HepG2 (cell line): Measurements from ENCODE around the gene APOC1. TPM values are rescaled to one million over a fixed set of nuclear protein-coding genes. Genes with fewer than 3 reads are reported as not detected.
A peak's percentile ranks its signal among the peaks of the same experiment; 100 is the strongest.

ENCODE experiments used
- ATAC-seq: fragments of 200-7000 bp; cut with Tn5 transposase; 3 replicates; pipeline ENCODE4 v1.9.1; 2020; ENCODE audit warnings: mild to moderate bottlenecking, moderate library complexity
- BruUV-seq: library from RNA; stranded (reverse); fragments of 400-500 nt; replicated peaks from 2 replicates; lab custom pipeline; 2021; lab: Mats Ljungman, UMichigan
- CTCF ChIA-PET: fragments of 300-600 bp; formaldehyde crosslinking; extraction: SDS; loops from one replicate; lab custom pipeline; 2021; ENCODE audit warnings: low total read pairs, inconsistent platforms, low intra/inter-chr PET ratio; lab: Yijun Ruan, JAX
- POLR2A ChIA-PET: fragments of 350-600 bp; sonication (Branson Sonifier 250); formaldehyde crosslinking; loops from one replicate; lab custom pipeline; 2020; ENCODE audit warnings: antibody characterized with exemption, inconsistent platforms; lab: Yijun Ruan, JAX
- DNase-seq: peaks from one replicate; pipeline ENCODE4 v3.0.0-alpha.2; 2015; ENCODE audit warnings: low spot score
- FAIRE-seq: peaks from 3 replicates; lab custom pipeline; 2011; peaks lifted over from hg19 to GRCh38; lab: Jason Lieb, UNC
- H2AFZ ChIP-seq: one replicate; pipeline ENCODE4 v1.6.1; 2011; ENCODE audit warnings: low read length, inconsistent platforms
- H3K27ac ChIP-seq: fragments of 300-600 bp; 3 replicates; pipeline ENCODE4 v1.8.0; 2011; ENCODE audit warnings: mixed run types, mild to moderate bottlenecking, mixed read lengths, low read length, inconsistent platforms; ENCODE audit not compliant: insufficient read depth; ENCODE audit errors: extremely low read length
- H3K27me3 ChIP-seq, 2 experiments: fragments of 200-600 bp in 1 of 2; 2 replicates in 1 of 2; 3 replicates in 1 of 2; pipeline versions ENCODE4 v1.6.0 to v1.8.0; 2011; ENCODE audit warnings: low read length in 2 of 2, mild to moderate bottlenecking in 2 of 2, moderate library complexity in 2 of 2, inconsistent platforms in 1 of 2; ENCODE audit not compliant: insufficient read depth in 2 of 2, control insufficient read depth in 1 of 2
- H3K36me3 ChIP-seq, 2 experiments: fragments of 200-600 bp in 1 of 2; replicated peaks in 1 of 2; 2 replicates in 1 of 2; 3 replicates in 1 of 2; pipeline versions ENCODE4 v1.5.1 to v1.8.0; 2011; ENCODE audit warnings: low read length in 2 of 2, inconsistent platforms in 1 of 2; ENCODE audit not compliant: insufficient read depth in 2 of 2, control insufficient read depth in 1 of 2
- H3K4me1 ChIP-seq: 2 replicates; pipeline ENCODE4 v1.5.1; 2012; ENCODE audit warnings: low read length, inconsistent platforms; ENCODE audit not compliant: insufficient read depth
- H3K4me2 ChIP-seq: 2 replicates; pipeline ENCODE4 v1.6.0; 2011; ENCODE audit warnings: low read depth, low read length, inconsistent platforms
- H3K4me3 ChIP-seq, 3 experiments: fragments of 200-600 bp in 1 of 3; sonication (generic), shearing (Covaris generic) in 1 of 3; replicated peaks in 1 of 3; 2 replicates each; pipeline ENCODE4 v1.5.1; 2011 to 2016; ENCODE audit warnings: low read length in 3 of 3, inconsistent platforms in 2 of 3, low read depth in 2 of 3, mild to moderate bottlenecking in 2 of 3, control low read depth in 1 of 3, mixed read lengths in 1 of 3; ENCODE audit not compliant: insufficient read depth in 1 of 3
- H3K79me2 ChIP-seq: one replicate; pipeline ENCODE4 v1.6.1; 2011; ENCODE audit warnings: low read length, inconsistent platforms; ENCODE audit not compliant: insufficient read depth
- H3K9ac ChIP-seq: 2 replicates; pipeline ENCODE4 v1.6.0; 2011; ENCODE audit warnings: mild to moderate bottlenecking, low read depth, low read length, inconsistent platforms; ENCODE audit not compliant: insufficient read depth
- H3K9me3 ChIP-seq: 2 replicates; pipeline ENCODE4 v1.5.1; 2012; ENCODE audit warnings: mild to moderate bottlenecking, low read length
- H4K20me1 ChIP-seq: 2 replicates; pipeline ENCODE4 v1.6.0; 2011; ENCODE audit warnings: inconsistent platforms, mild to moderate bottlenecking, low read length, moderate library complexity; ENCODE audit not compliant: insufficient read depth
- HINFP ChIP-seq: sonication (generic); formaldehyde crosslinking; IDR thresholded peaks from 2 replicates; pipeline ENCODE4 v1.4.0; 2020; ENCODE audit warnings: low read depth, mild to moderate bottlenecking, missing genetic modification reagents
- PHF21A ChIP-seq: sonication (generic); formaldehyde crosslinking; IDR thresholded peaks from 2 replicates; pipeline ENCODE4 v1.5.0; 2020; ENCODE audit warnings: mild to moderate bottlenecking, missing genetic modification reagents
- ZBTB38 ChIP-seq: sonication (generic); formaldehyde crosslinking; IDR thresholded peaks from 2 replicates; pipeline ENCODE4 v1.5.1; 2020; ENCODE audit warnings: mild to moderate bottlenecking, missing genetic modification reagents
- ZNF431 ChIP-seq: sonication (generic); formaldehyde crosslinking; IDR thresholded peaks from 2 replicates; pipeline ENCODE4 v1.9.0; 2022; ENCODE audit warnings: missing genetic modification reagents, low read depth, mild to moderate bottlenecking, borderline replicate concordance
- ZNF768 ChIP-seq: sonication (generic); formaldehyde crosslinking; IDR thresholded peaks from 2 replicates; pipeline ENCODE4 v1.4.0; 2020; ENCODE audit warnings: missing genetic modification reagents
- WGBS: methylation state at CpG from one replicate; pipeline ENCODE4 v1.1.6; 2017; ENCODE audit warnings: low lambda C conversion rate; 5-methylcytosine and 5-hydroxymethylcytosine counted together
- in situ Hi-C: cut with HindIII; loops from 2 replicates; pipeline ENCODE4 v1.10.0; 2017; ENCODE audit warnings: low pct_unique_long_range_greater_than_20kb; ENCODE audit not compliant: extremely low pct_ligation_motif_present
- intact Hi-C: fragments of 100-400 bp; cut with micrococcal nuclease; formaldehyde crosslinking; loops from one replicate; pipeline ENCODE4 v1.10.0; 2022; ENCODE audit not compliant: unreplicated experiment
- polyA plus RNA-seq, 8 experiments: library from polyadenylated mRNA; depleted of rRNA in 3 of 8; stranded (reverse) in 7 of 8; unstranded in 1 of 8; fragments of >200 nt; fragmentation: Illumina TruSeq in 4 of 8; extraction: Trizol in 4 of 8; gene quantifications; 2 replicates each; pipeline versions ENCODE4 v1.2.1 to v1.2.3, GENCODE V29; 2011 to 2016; ENCODE audit warnings: low read depth in 4 of 8, missing spikeins in 1 of 8, mixed read lengths in 1 of 8; ENCODE audit not compliant: insufficient read depth in 1 of 8
- total RNA-seq, 5 experiments: library from RNA; depleted of rRNA; stranded (reverse); fragments of >200 nt; fragmentation: Illumina TruSeq; extraction: Trizol; gene quantifications; 2 replicates each; pipeline ENCODE4 v1.2.3, GENCODE V29; 2016; ENCODE audit warnings: low read depth in 1 of 5
- TF ChIP-seq, protein P1 (sequence below): IDR thresholded peaks from 2 replicates; pipeline ENCODE4 v1.6.1; 2018; ENCODE audit warnings: missing genetic modification reagents

APOC1 gene
- total and polyA plus RNA-seq, 2 of the 13 experiments (the other 11 are each of a cell fraction or from before 2014, with no cell fraction given), result 600 to 1,235 TPM

- intact Hi-C loops (no loop called here), in situ Hi-C loops (no loop called here)
- Histone ChIP-seq H3K9me3 (no peaks in the 10 kb centered on the region), H3K27ac (peak overlapping the region; percentile 96), H3K4me3 (0 out of 6 replicates have a peak overlapping the region, but pooled peaks of 1 of the 3 experiments have one; percentile 14), H3K9ac (no peak overlapping the region; the same call in 1 of the 2 replicates), H3K27me3 (no peaks in the 10 kb centered on the region), H3K79me2 (peaks cover 4% of the 10 kb centered on the region), H3K4me1 (peaks cover 77% of the 10 kb centered on the region), H4K20me1 (no peaks in the 10 kb centered on the region), H3K4me2 (peak overlapping the region; percentile 90; the same call in 1 of the 2 replicates), H3K36me3 (no peaks in the 10 kb centered on the region), H2AFZ (no peak overlapping the region)
- POLR2A ChIA-PET, result no interaction called here
- no peak for DNase-seq
- no TSS peak for BruUV-seq
- 93% methylated on average over 5 of the region's 5 CpGs for WGBS
- no peak for TF ChIP-seq PHF21A (CRISPR knock-in tag)
- peak; percentile 65 for TF ChIP-seq ZNF768 (CRISPR knock-in tag)
- no peak for TF ChIP-seq ZNF431 (CRISPR knock-in tag)
- TF ChIP-seq HINFP (CRISPR knock-in tag), result no peak
- peak; percentile 11; the same call in 1 of the 2 replicates for TF ChIP-seq ZBTB38 (CRISPR knock-in tag)
- TF ChIP-seq, protein P1, sequence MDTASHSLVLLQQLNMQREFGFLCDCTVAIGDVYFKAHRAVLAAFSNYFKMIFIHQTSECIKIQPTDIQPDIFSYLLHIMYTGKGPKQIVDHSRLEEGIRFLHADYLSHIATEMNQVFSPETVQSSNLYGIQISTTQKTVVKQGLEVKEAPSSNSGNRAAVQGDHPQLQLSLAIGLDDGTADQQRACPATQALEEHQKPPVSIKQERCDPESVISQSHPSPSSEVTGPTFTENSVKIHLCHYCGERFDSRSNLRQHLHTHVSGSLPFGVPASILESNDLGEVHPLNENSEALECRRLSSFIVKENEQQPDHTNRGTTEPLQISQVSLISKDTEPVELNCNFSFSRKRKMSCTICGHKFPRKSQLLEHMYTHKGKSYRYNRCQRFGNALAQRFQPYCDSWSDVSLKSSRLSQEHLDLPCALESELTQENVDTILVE, result no peak
- CTCF ChIA-PET, result no interaction called here
- no peak for FAIRE-seq
- no peak for ATAC-seq
Measured at GRCh38 chr19:44927746-44928145, 13.3 kb downstream of the APOC1 start.
